SU-DHL-6 (cell line): ENCODE data around the gene KCNJ1.

Experiments
- H2AFZ ChIP-seq: fragments of 200-600 bp; sonication (generic); 2 replicates; pipeline ENCODE4 v1.6.1; 2014; ENCODE audit warnings: low read depth, mild to moderate bottlenecking, moderate library complexity, mixed read lengths, antibody characterized with exemption, low read length; ENCODE audit not compliant: severe bottlenecking
- H3F3A ChIP-seq: fragments of 200-600 bp; shearing (Covaris generic); 2 replicates; pipeline ENCODE4 v1.6.0; 2016; ENCODE audit warnings: antibody characterized with exemption, mild to moderate bottlenecking; ENCODE audit not compliant: insufficient read depth
- H3K27ac ChIP-seq: fragments of 200-600 bp; sonication (generic); 2 replicates; pipeline ENCODE4 v1.5.1; 2016; ENCODE audit warnings: low read depth, mild to moderate bottlenecking, low read length, moderate library complexity, mixed read lengths
- H3K27me3 ChIP-seq: fragments of 200-600 bp; sonication (generic), shearing (Covaris generic); 2 replicates; pipeline ENCODE4 v1.6.0; 2014; ENCODE audit warnings: mild to moderate bottlenecking, low read length
- H3K36me3 ChIP-seq: fragments of 200-600 bp; sonication (generic); 2 replicates; pipeline ENCODE4 v1.6.1; 2014; ENCODE audit warnings: mild to moderate bottlenecking, low read length, mixed read lengths
- H3K4me2 ChIP-seq: fragments of 300-600, 200-600 bp; shearing (Covaris generic), sonication (generic); 2 replicates; pipeline ENCODE4 v1.6.0; 2014; ENCODE audit warnings: low read length, low read depth, mild to moderate bottlenecking; ENCODE audit not compliant: poor library complexity, severe bottlenecking
- H3K4me3 ChIP-seq: fragments of 200-600 bp; sonication (generic); 2 replicates; pipeline ENCODE4 v1.5.1; 2014; ENCODE audit warnings: antibody characterized with exemption, low read length, mild to moderate bottlenecking, mixed read lengths; ENCODE audit not compliant: insufficient read depth, poor library complexity, severe bottlenecking
- H3K79me2 ChIP-seq: fragments of 200-600 bp; sonication (generic); 2 replicates; pipeline ENCODE4 v1.6.1; 2014; ENCODE audit warnings: mild to moderate bottlenecking, low read length, moderate library complexity; ENCODE audit not compliant: insufficient read depth
- H3K9ac ChIP-seq: fragments of 200-600 bp; sonication (generic); 2 replicates; pipeline ENCODE4 v1.7.0; 2014; ENCODE audit warnings: mild to moderate bottlenecking, low read length
- H3K9me2 ChIP-seq: fragments of 200-600 bp; sonication (generic); replicated peaks from 2 replicates; pipeline ENCODE4 v1.6.1; 2014; ENCODE audit warnings: low read length; ENCODE audit not compliant: insufficient read depth
- H3K9me3 ChIP-seq: fragments of 200-600 bp; sonication (generic); 2 replicates; pipeline ENCODE4 v1.6.1; 2014; ENCODE audit warnings: low read length, mixed read lengths; ENCODE audit not compliant: insufficient read depth
- H4K20me1 ChIP-seq: fragments of 200-600 bp; sonication (generic); 2 replicates; pipeline ENCODE4 v1.6.1; 2014; ENCODE audit warnings: low read depth, mild to moderate bottlenecking, antibody characterized with exemption, low read length, moderate library complexity, mixed read lengths
- EZH2phosphoT487 ChIP-seq: fragments of 200-600 bp; sonication (generic), shearing (Covaris generic); conservative IDR thresholded peaks from 2 replicates; pipeline ENCODE4 v1.6.1; 2018; ENCODE audit warnings: mild to moderate bottlenecking, antibody characterized with exemption, low read length, moderate library complexity, mixed read lengths
- TF ChIP-seq, protein P1 (sequence below): fragments of 200-600 bp; sonication (generic); IDR thresholded peaks from one replicate; pipeline ENCODE4 v1.5.1; 2017; ENCODE audit warnings: antibody characterized with exemption, mild to moderate bottlenecking, low read length, moderate library complexity; ENCODE audit not compliant: insufficient read depth, poor library complexity, severe bottlenecking

KCNJ1 gene

DNA sequence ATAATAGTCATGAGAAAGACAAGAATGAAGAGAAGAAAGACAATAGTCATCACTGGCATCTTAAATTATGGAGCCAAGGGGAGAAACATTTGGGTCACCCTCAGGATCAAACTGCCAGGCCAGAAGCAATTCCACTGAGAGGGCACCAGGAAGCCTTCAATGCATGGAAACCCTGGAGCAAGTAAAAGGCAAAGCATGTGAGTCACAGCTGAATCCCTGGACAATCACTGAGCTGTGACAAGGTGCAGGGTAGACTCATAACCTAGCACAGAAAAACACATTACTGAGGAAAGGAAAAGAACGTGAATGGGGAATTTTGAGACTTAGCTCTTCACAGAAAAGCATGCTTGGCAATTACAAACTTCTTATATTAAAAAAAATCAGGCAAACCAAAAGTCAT lies 1.6 kb downstream of the KCNJ1 start:
- H3K9ac ChIP-seq: no peak overlapping the region
- H3K27me3 ChIP-seq: no peaks in the 10 kb centered on the region
- no peaks in the 10 kb centered on the region for H3K36me3 ChIP-seq
- H3K27ac ChIP-seq: no peak overlapping the region
- no peaks in the 10 kb centered on the region for H4K20me1 ChIP-seq
- H2AFZ ChIP-seq: no peak overlapping the region
- H3K9me2 ChIP-seq: no peaks in the 10 kb centered on the region
- no peaks in the 10 kb centered on the region for H3F3A ChIP-seq
- TF ChIP-seq EZH2phosphoT487: no peak
- TF ChIP-seq, protein P1, sequence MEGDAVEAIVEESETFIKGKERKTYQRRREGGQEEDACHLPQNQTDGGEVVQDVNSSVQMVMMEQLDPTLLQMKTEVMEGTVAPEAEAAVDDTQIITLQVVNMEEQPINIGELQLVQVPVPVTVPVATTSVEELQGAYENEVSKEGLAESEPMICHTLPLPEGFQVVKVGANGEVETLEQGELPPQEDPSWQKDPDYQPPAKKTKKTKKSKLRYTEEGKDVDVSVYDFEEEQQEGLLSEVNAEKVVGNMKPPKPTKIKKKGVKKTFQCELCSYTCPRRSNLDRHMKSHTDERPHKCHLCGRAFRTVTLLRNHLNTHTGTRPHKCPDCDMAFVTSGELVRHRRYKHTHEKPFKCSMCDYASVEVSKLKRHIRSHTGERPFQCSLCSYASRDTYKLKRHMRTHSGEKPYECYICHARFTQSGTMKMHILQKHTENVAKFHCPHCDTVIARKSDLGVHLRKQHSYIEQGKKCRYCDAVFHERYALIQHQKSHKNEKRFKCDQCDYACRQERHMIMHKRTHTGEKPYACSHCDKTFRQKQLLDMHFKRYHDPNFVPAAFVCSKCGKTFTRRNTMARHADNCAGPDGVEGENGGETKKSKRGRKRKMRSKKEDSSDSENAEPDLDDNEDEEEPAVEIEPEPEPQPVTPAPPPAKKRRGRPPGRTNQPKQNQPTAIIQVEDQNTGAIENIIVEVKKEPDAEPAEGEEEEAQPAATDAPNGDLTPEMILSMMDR: no peak
- H3K4me3 ChIP-seq: no peak overlapping the region
- no peak overlapping the region for H3K4me2 ChIP-seq
- no peaks in the 10 kb centered on the region for H3K79me2 ChIP-seq
- H3K9me3 ChIP-seq: no peaks in the 10 kb centered on the region

DNA sequence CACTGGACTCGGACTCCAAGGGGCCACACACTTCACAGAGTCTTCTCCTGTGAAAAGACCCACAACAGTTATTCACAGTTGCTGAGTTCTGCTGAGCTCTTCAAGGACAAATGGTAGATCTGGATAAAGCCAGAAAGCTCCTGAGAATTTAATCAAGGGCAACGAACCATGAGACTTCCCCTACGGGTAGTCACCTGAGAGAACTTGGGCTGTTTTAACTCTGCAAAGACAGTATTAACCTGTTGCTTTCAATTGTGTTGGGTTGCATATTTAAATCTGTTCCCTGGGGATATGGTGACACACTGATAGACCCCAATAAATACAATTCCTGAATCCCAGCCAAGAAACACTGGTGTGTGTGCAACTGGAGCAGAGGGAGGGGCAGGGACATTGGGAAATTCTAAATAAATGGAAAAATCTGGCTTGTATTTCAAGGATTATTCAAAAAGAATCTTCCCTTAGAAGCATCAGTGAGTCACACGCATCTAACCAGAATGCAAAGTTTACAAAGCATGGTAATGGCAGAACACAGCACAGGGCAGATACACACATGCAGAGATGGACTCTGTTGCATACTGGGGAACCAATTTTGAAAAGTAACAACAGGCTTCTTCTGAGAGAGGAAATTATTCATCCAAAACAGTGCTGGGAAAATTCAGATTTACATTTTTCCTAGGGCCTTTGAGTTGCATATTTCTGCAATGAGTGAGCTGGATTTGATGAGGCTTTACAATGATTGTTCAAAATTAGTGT lies 4.0 kb downstream of the KCNJ1 start:
- Histone ChIP-seq H3K36me3 (no peaks in the 10 kb centered on the region), H3K9me2 (no peaks in the 10 kb centered on the region), H3F3A (no peaks in the 10 kb centered on the region), H3K9ac (no peak overlapping the region), H3K4me2 (no peak overlapping the region), H3K4me3 (no peak overlapping the region), H2AFZ (no peak overlapping the region), H3K27ac (no peak overlapping the region), H3K27me3 (no peaks in the 10 kb centered on the region), H3K9me3 (no peaks in the 10 kb centered on the region), H4K20me1 (no peaks in the 10 kb centered on the region), H3K79me2 (no peaks in the 10 kb centered on the region)
- TF ChIP-seq, protein P1: no peak
- TF ChIP-seq EZH2phosphoT487: no peak

DNA sequence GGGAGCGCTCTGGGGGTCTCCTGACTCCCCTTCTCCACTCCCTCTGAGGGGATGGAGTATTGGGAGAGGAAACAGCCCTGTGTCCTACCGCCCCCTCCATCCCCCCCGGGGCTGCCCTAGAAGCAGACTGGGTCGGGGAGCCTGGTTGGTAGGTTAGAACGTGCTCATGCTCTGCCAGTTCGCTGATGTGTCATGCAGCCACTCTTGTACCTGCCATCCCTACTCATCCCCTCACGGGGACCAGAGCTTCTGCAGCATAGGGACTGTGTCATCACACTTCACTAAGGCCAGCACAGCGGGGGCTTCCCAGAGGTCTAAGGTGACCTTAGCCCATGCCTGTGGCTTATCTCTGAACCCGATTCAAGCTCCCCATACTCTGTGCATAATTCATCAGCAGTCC lies 4.7 kb downstream of the KCNJ1 start:
- Histone ChIP-seq H3K36me3 (no peaks in the 10 kb centered on the region), H3K9me2 (no peaks in the 10 kb centered on the region), H3K4me2 (no peak overlapping the region), H3K9me3 (no peaks in the 10 kb centered on the region), H3K9ac (no peak overlapping the region), H3K27me3 (no peaks in the 10 kb centered on the region), H3F3A (no peaks in the 10 kb centered on the region), H4K20me1 (no peaks in the 10 kb centered on the region), H3K79me2 (no peaks in the 10 kb centered on the region), H3K4me3 (no peak overlapping the region), H2AFZ (no peak overlapping the region), H3K27ac (no peak overlapping the region)
- TF ChIP-seq, protein P1: no peak
- TF ChIP-seq EZH2phosphoT487: no peak
